Heart left ventricle (tissue), 13 donors: ENCODE measurements around the gene SYT15.
"Not testable (repeated sequence)": the region's sequence is repeated elsewhere in the genome, so short reads cannot be mapped to it uniquely, and the experiment has no call there.

Experiments
- POLR2A ChIP-seq, 2 donors: fragments of 450-650 bp; IDR thresholded peaks; one replicate each; pipeline ENCODE4 v1.6.1; 2017; ENCODE audit warnings: antibody characterized with exemption in 2 of 2, mild to moderate bottlenecking in 2 of 2, moderate library complexity in 2 of 2
- TF ChIP-seq, protein P1 (sequence below), 12 donors: fragments of 200-600 bp; sonication (generic) in 4 of 12; IDR thresholded peaks; one replicate each; pipeline versions ENCODE4 v1.5.0 to v1.8.0; 2018 to 2022; ENCODE audit warnings: antibody characterized with exemption in 12 of 12, mild to moderate bottlenecking in 5 of 12
- donor health status: ischemic (EF 13 %, LVEDD 7.1; RV severe dilation, severe dysfunction).
- donor health status: DM: no; HTN: yes; CAD: no.
- donor health status: DM: no; HTN: no; CAD: no.
- donor health status: ischemic (EF 25% LVEDD 6.9; RV normal size, moderate dysfunction).
- donor health status: ischemic (EF 25% LVEDD 5.7; RV mildly dilated, moderate dysfunction).
- donor health status: ischemic (EF 35%, LVEDD 5.7; RV mildly dilated, moderate dysfunction).
- donor health status: nonischemic (EF 11% LVEDD 7.7; RV severe dilation, severe dysfunction).
- donor health status: DM: yes; HTN: yes; CAD: no.
- donor health status: PGD.
- donor health status: ischemic (EF 29% LVEDD 5.4; RV normal size, mild dysfunction).
- donor health status: nonischemic (EF 23%, LVEDD 6.1; RV moderate dilation, normal function).

DNA sequence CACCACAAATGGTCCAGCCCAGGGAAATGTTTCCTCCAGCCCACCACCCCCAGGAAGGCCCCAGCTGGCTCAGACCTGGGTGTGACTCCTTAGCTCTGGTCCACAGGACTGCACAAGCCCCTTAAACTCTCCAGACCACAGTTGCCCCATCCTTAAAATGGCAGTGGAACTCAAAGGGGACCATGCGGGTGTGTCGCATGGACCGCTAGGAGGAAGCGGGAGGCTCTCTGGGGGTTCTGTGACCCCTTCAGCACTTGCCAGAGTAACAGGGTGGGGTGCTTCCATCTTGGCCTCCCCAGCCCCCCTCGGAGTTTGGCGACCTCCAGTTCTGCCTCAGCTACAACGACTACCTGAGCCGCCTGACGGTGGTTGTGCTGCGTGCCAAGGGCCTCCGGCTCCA lies 5.3 kb downstream of the SYT15 start:
- TF ChIP-seq, protein P1, sequence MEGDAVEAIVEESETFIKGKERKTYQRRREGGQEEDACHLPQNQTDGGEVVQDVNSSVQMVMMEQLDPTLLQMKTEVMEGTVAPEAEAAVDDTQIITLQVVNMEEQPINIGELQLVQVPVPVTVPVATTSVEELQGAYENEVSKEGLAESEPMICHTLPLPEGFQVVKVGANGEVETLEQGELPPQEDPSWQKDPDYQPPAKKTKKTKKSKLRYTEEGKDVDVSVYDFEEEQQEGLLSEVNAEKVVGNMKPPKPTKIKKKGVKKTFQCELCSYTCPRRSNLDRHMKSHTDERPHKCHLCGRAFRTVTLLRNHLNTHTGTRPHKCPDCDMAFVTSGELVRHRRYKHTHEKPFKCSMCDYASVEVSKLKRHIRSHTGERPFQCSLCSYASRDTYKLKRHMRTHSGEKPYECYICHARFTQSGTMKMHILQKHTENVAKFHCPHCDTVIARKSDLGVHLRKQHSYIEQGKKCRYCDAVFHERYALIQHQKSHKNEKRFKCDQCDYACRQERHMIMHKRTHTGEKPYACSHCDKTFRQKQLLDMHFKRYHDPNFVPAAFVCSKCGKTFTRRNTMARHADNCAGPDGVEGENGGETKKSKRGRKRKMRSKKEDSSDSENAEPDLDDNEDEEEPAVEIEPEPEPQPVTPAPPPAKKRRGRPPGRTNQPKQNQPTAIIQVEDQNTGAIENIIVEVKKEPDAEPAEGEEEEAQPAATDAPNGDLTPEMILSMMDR (IDR thresholded peaks at IDR 0.05): not testable (repeated sequence)
- TF ChIP-seq POLR2A (IDR thresholded peaks at IDR 0.05): not testable (repeated sequence)
